GM12872 (cell line): ENCODE measurements around the gene NLRC5.

Experiments
- TF ChIP-seq, protein P1 (sequence below): IDR thresholded peaks from 3 replicates; pipeline ENCODE4 v1.5.1; 2011; ENCODE audit warnings: low read depth, mild to moderate bottlenecking, low read length, moderate library complexity; ENCODE audit not compliant: insufficient read depth

NLRC5 gene

GRCh38 chr16:57054771-57055170, 65.4 kb downstream of the NLRC5 start:
- TF ChIP-seq, protein P1, sequence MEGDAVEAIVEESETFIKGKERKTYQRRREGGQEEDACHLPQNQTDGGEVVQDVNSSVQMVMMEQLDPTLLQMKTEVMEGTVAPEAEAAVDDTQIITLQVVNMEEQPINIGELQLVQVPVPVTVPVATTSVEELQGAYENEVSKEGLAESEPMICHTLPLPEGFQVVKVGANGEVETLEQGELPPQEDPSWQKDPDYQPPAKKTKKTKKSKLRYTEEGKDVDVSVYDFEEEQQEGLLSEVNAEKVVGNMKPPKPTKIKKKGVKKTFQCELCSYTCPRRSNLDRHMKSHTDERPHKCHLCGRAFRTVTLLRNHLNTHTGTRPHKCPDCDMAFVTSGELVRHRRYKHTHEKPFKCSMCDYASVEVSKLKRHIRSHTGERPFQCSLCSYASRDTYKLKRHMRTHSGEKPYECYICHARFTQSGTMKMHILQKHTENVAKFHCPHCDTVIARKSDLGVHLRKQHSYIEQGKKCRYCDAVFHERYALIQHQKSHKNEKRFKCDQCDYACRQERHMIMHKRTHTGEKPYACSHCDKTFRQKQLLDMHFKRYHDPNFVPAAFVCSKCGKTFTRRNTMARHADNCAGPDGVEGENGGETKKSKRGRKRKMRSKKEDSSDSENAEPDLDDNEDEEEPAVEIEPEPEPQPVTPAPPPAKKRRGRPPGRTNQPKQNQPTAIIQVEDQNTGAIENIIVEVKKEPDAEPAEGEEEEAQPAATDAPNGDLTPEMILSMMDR, result no peak

GRCh38 chr16:57055671-57056070, 66.3 kb downstream of the NLRC5 start:
- TF ChIP-seq, protein P1, result no peak

GRCh38 chr16:57058291-57058861, 69.0 kb downstream of the NLRC5 start:
- TF ChIP-seq, protein P1, result no peak

DNA sequence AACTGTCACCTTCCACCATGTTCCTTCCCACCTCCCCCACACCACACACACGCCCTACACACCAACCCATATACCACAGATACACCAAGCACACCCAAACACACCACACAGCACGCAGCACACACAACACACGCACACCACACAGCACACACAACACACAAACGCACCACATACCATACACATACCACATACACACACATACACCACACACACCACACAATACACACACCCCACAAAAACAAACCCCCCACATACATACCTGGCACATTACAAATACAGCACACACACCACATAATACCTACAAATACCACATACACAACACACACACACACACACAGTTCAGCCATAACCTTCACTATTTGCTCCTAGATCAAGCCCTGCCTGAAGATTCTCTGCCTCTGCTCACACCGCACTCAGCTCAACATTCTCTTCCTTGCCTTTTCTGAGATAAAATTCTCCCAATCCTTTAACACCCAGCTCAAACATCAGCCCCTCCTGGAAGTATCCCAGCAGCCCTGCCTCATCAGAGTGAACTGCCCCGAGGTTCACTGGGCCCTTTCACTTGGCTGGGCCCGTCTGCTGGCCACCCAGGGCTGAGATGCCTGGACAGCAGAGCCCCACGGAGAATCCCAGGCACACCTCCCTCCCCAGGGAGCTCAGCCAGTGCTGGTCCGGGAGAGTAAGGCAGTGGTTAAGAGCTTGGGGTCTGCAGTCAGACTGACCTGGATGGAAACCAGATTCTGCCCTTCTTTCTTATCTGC, 71.1 kb downstream of the NLRC5 start:
- TF ChIP-seq, protein P1, result no peak

- TF ChIP-seq, protein P1, result no peak
These were observed 71.9 kb downstream of the NLRC5 start for GRCh38 chr16:57061084-57061905.

GRCh38 chr16:57062329-57062728, 73.0 kb downstream of the NLRC5 start:
- TF ChIP-seq, protein P1, result no peak

GRCh38 chr16:57064995-57065394, 75.6 kb downstream of the NLRC5 start:
- TF ChIP-seq, protein P1, result no peak
